ENCODE data around the gene UGT2B11. TPM values are rescaled to one million over a fixed set of nuclear protein-coding genes. Genes with fewer than 3 reads are reported as not detected.

The UGT2B11 gene
- total RNA-seq, 1 donor from 2014 or later: not detected

- Mint-ChIP-seq H3K27me3 (ENCODE audit: unreplicated experiment) (peaks cover 8% of the 10 kb centered on the region), H3K4me3 (ENCODE audit: unreplicated experiment) (no peak overlapping the region), H3K36me3 (ENCODE audit: unreplicated experiment) (no peaks in the 10 kb centered on the region), H3K4me1 (ENCODE audit: unreplicated experiment) (no peaks in the 10 kb centered on the region), H3K9me3 (ENCODE audit: unreplicated experiment) (no peaks in the 10 kb centered on the region), H3K27ac (ENCODE audit: unreplicated experiment) (no peak overlapping the region)
- TF ChIP-seq, protein P1, sequence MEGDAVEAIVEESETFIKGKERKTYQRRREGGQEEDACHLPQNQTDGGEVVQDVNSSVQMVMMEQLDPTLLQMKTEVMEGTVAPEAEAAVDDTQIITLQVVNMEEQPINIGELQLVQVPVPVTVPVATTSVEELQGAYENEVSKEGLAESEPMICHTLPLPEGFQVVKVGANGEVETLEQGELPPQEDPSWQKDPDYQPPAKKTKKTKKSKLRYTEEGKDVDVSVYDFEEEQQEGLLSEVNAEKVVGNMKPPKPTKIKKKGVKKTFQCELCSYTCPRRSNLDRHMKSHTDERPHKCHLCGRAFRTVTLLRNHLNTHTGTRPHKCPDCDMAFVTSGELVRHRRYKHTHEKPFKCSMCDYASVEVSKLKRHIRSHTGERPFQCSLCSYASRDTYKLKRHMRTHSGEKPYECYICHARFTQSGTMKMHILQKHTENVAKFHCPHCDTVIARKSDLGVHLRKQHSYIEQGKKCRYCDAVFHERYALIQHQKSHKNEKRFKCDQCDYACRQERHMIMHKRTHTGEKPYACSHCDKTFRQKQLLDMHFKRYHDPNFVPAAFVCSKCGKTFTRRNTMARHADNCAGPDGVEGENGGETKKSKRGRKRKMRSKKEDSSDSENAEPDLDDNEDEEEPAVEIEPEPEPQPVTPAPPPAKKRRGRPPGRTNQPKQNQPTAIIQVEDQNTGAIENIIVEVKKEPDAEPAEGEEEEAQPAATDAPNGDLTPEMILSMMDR (IDR thresholded peaks at IDR 0.05): no peak
- DNase-seq (ENCODE audit: extremely low spot score, unreplicated experiment): no peak
Observed at GRCh38 chr4:69154021-69154420, 60.5 kb downstream of the UGT2B11 start.

Other genes with a start within 250 kb of the UGT2B11 start
- gene UGT2B7, start 118.3 kb downstream of the UGT2B11 start, total RNA-seq: 0.91 and 0.97 TPM in 2 replicates
- not detected in 2 replicates for gene UGT2B28, start 65.7 kb upstream of the UGT2B11 start, total RNA-seq